Parietal lobe (tissue), 1 donor: Measurements from ENCODE around the gene NR0B2. TPM values are rescaled to one million over a fixed set of nuclear protein-coding genes. Genes with fewer than 3 reads are reported as not detected.

Experiments
- total RNA-seq: library from RNA; depleted of rRNA; stranded (reverse); fragments of >200 nt; gene quantifications from one replicate; pipeline ENCODE4 v1.2.3, GENCODE V29; 2014

Gene NR0B2
- total RNA-seq = not detected

GRCh38 chr1:26913754-26914619 is at the start of gene NR0B2:
Gene NR0B2, minus strand, starts transcription at chr1:26913975. Its CDS starts 35 bp downstream, at chr1:26913940.

GRCh38 chr1:26959722-26960624 is 46.2 kb upstream of the NR0B2 start, which contains the start of gene KDF1:
Gene KDF1, minus strand, starts transcription at chr1:26960468. Its CDS starts 8,088 bp downstream, at chr1:26952380.

GRCh38 chr1:26921540-26922430 is 8.0 kb upstream of the NR0B2 start, which contains the start of gene NUDC:
Gene NUDC, plus strand, starts transcription at chr1:26921743. Its CDS starts 106 bp downstream, at chr1:26921849.

GRCh38 chr1:26900001-26900814 is 13.6 kb downstream of the NR0B2 start, which contains the start of gene GPATCH3:
Gene GPATCH3, minus strand, starts transcription at chr1:26900467. Its CDS starts 25 bp downstream, at chr1:26900442.

GRCh38 chr1:26889551-26890466 is 24.0 kb downstream of the NR0B2 start, which contains the start of gene GPN2:
Gene GPN2, minus strand, starts transcription at chr1:26890283. Its CDS starts 187 bp downstream, at chr1:26890096.

GRCh38 chr1:26862781-26863684 is 50.7 kb downstream of the NR0B2 start, which contains the start of gene SFN:
Gene SFN, plus strand, starts transcription at chr1:26863149. Its CDS starts 64 bp downstream, at chr1:26863213.

Other genes with a start within 250 kb of the NR0B2 start
- 83.9 TPM for gene ARID1A, start 218.0 kb downstream of the NR0B2 start, total RNA-seq
- gene PIGV, start 126.0 kb downstream of the NR0B2 start, total RNA-seq = 5.3 TPM
- 15.7 TPM for gene ZDHHC18, start 87.3 kb downstream of the NR0B2 start, total RNA-seq
- 0.63 TPM for gene SFN, start 50.8 kb downstream of the NR0B2 start, total RNA-seq
- 14.7 TPM for gene GPN2, start 23.7 kb downstream of the NR0B2 start, total RNA-seq
- gene GPATCH3, start 13.5 kb downstream of the NR0B2 start, total RNA-seq = 12.5 TPM
- 21.6 TPM for gene NUDC, start 7.8 kb upstream of the NR0B2 start, total RNA-seq
- not detected for gene KDF1, start 46.5 kb upstream of the NR0B2 start, total RNA-seq
- gene TRNP1, start 79.7 kb upstream of the NR0B2 start, total RNA-seq = 11.9 TPM
- gene TENT5B, start 98.9 kb upstream of the NR0B2 start, total RNA-seq = not detected
- 2.2 TPM for gene SLC9A1, start 241.2 kb upstream of the NR0B2 start, total RNA-seq